ENCODE measurements around the gene SUGCT.
A peak's percentile ranks its signal among the peaks of the same experiment; 100 is the strongest.

SUGCT gene

GRCh38 chr7:40541336-40541735 is 406.5 kb downstream of the SUGCT start:
- no peak for DNase-seq

GRCh38 chr7:40542982-40543741 is 408.4 kb downstream of the SUGCT start:
- no peak for DNase-seq

- DNase-seq, result no peak
Measured at GRCh38 chr7:40544221-40544723, 409.5 kb downstream of the SUGCT start.

- DNase-seq, result no peak
Measured at GRCh38 chr7:40544871-40545303, 410.1 kb downstream of the SUGCT start.

- DNase-seq, result no peak
Measured at GRCh38 chr7:40545739-40546138, 410.9 kb downstream of the SUGCT start.

GRCh38 chr7:40546616-40547501 is 412.1 kb downstream of the SUGCT start:
- no peak for DNase-seq

GRCh38 chr7:40549372-40550039 is 414.7 kb downstream of the SUGCT start:
- no peak for DNase-seq

GRCh38 chr7:40551685-40552576 is 417.1 kb downstream of the SUGCT start:
- no peak for DNase-seq

GRCh38 chr7:40560672-40561071 is 425.9 kb downstream of the SUGCT start:
- DNase-seq, result no peak

- DNase-seq, result no peak
Measured at GRCh38 chr7:40566879-40567278, 432.1 kb downstream of the SUGCT start.

GRCh38 chr7:40569326-40569725 is 434.5 kb downstream of the SUGCT start:
- DNase-seq, result no peak

- DNase-seq, result no peak
Measured at GRCh38 chr7:40570223-40570622, 435.4 kb downstream of the SUGCT start.

GRCh38 chr7:40571796-40572195 is 437.0 kb downstream of the SUGCT start:
- peak; percentile 59 for DNase-seq

- no peak for DNase-seq
Measured at GRCh38 chr7:40572810-40573465, 438.1 kb downstream of the SUGCT start.

GRCh38 chr7:40579401-40579800 is 444.6 kb downstream of the SUGCT start:
- no peak for DNase-seq

GRCh38 chr7:40580776-40581175 is 446.0 kb downstream of the SUGCT start:
- no peak for DNase-seq

GRCh38 chr7:40582539-40582938 is 447.7 kb downstream of the SUGCT start:
- no peak for DNase-seq

- peak; percentile 29 for DNase-seq
Measured at GRCh38 chr7:40583667-40584444, 449.1 kb downstream of the SUGCT start.

GRCh38 chr7:40584667-40585433 is 450.0 kb downstream of the SUGCT start:
- no peak for DNase-seq

GRCh38 chr7:40586197-40586596 is 451.4 kb downstream of the SUGCT start:
- no peak for DNase-seq
